Fibroblast of skin of scalp (primary cell): ENCODE results near the gene S1PR4.
"Not testable (repeated sequence)": the region's sequence is repeated elsewhere in the genome, so short reads cannot be mapped to it uniquely, and the experiment has no call there.

Source experiments
- DNase-seq: peaks from one replicate; pipeline ENCODE4 v3.0.0-alpha.2; 2013

Gene S1PR4

DNA sequence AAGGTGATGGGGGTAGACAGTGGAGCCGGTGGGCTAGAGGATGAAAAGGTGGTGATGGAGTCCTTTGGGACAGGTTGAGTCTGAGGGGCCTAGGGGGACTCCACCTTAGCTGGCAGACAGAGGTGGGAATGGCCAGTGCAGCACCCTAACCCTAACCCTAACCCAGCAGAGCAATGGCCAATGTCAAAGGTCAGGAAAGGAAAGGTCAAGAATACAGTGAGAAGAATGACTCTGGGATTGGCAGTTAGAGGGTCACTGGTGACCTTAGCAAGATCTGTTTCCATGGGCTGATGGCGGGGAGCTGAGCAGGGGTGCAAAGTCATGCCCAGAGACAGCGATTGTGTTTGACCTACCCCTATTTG is 26.2 kb upstream of the S1PR4 start:
- no peak for DNase-seq

DNA sequence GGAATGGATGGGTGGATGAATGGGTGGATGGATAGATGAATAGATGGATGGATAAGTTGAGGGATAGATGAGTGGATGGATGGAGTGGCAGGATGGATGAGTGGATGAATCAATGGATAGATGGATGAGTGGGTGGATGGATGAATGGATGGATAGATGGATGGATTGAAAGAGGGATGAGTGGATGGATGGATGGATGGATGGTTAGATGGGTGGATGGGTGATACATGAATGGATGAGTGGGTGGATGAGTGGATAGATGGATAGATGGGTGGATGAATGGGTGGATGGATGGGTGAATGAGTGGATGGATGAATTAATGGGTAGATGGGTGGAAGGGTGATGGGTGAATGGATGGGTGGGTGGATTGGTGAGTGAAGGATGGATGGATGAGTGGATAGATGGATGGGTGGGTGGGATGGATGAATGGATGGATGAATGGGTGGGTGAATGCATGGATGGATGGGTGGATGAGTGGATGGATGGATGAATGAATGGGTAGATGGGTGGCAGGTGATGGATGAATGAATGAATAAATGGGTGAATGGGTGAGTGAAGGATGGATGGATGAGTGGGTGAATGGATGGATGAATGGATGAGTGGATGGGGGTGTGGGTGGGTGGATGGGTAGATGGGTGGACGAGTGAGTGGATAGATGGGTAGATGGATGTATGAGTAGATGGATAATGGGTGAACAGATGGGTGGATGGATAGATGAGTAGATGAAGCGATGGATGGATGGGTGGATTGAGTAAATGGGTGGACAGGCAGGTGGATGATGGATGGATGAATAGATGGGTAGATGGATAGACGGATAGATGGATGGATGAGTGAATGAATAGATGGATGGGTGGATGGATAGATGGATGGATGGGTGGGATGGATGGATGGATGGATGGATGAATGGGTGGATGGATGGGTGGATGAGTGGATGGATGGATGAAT is 25.0 kb upstream of the S1PR4 start:
- DNase-seq, result no peak

DNA sequence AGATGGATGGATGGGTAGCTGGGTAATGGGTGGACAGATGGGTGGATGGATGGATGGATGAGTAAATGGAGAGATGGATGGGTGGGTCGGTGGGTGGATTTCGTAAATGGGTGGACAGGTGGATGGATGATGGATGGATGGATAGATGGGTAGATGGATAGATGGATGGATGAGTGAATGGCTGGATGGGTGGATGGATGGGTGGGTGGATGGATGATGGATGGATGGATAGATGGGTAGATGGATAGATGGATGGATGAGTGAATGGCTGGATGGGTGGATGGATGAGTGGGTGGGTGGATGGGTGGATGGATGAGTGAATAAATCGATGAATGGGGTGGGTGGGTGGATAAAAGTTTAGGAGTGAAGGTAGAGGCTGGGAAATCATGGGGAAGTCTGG is 24.1 kb upstream of the S1PR4 start:
- not testable (repeated sequence) for DNase-seq

DNA sequence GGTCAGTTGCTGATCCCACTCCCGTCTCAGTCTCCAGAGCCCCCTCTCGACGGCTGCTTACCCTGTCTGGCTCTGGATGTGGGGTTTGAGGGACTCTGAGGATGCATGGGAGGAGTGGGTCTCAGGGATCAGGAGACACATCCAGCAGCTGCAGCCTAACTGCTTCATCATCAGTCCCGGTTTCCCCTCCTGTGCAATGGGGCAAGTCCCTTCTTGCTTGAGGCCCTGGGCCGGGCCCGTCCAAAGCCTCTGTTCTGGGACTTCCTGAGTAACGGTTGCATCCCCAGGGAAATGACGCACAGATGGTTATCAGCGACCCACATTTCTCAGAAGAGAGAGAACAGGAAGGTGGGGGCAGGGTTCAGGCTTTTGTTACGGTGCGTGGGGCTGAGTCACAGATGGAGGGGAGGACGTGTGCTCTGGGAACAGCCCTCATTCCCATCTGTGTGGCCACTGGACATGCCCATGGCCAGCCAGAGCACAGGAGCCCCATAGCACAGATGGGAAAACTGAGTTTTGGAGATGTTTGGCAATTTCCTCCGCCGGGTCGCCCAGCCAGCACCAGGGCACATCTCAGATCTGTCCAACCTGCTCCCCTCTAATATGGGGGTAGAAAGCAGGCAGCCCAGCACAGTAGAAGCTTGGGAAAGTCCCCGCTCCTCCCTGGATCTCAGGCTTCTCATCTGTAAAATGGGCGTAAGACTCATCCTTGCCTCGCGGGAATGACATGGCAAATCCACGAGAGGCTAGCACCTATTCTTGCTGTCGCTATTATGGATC is 23.4 kb upstream of the S1PR4 start:
- peak; percentile 97 for DNase-seq

DNA sequence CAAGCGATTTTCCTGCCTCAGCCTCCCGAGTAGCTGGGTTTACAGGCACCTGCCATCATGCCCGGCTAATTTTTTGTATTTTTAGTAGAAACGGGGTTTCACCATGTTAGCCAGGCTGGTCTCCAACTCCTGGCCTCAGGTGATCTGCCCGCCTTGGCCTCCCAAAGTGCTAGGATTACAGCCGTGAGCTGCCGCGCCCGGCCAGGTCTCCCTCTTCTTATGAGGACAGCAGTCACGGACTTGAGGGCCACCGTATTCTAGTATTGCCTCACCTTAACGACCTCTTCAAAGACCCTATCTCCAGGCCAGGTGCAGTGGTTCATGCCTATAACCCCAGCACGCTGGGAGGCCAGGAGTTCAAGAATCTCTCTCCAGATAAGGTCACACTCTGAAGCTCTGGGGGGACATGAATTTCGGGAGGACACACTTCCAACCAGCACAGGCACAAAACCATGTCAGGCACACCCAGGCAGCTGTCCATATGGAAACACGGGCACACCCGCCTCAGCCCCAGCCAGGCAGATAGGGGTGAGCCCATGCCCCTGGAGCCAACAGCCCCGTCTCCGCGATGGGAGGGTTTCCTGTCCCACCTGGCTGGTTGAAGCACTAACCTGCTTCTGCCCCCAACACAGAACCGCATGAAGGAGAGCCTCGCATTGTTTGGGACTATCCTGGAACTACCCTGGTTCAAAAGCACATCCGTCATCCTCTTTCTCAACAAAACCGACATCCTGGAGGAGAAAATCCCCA is 21.3 kb upstream of the S1PR4 start:
- no peak for DNase-seq

DNA sequence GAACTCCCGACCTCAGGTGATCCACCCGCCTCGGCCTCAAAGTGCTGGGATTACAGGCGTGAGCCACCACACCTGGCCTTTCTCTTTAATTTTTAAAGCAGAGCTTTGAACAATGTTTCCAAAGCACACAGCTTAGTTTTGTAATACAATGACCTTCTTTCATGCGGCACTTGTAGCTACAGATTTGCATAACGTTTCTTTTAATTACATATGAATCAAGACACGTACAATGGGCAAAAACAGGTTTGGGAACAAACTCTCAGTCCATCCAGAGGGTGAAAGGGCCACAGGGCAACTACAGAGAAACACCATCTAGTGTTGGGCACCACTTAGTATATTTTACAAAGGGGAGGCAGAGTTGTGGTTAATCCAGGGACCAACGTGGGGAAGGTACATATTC is 19.0 kb upstream of the S1PR4 start:
- no peak for DNase-seq

DNA sequence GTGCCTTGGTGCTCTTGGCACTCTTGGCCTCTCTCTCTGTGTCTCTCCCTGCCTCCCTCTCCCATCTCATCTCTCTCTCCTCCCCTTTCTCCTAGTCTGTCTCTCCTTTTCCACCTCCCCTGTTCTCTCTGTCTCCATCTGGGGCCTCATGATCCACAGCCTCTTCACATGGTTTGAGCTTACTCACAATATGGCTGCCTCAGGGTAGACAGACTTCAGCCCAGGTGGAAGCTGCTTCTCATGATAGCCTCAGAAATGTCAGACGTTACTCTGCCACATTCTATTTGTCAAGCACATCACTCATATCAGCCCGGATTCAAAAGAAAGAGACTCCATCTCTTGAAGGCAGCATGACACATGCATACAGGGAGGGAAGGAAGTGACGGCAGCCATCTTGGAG is 18.4 kb upstream of the S1PR4 start:
- DNase-seq, result no peak

DNA sequence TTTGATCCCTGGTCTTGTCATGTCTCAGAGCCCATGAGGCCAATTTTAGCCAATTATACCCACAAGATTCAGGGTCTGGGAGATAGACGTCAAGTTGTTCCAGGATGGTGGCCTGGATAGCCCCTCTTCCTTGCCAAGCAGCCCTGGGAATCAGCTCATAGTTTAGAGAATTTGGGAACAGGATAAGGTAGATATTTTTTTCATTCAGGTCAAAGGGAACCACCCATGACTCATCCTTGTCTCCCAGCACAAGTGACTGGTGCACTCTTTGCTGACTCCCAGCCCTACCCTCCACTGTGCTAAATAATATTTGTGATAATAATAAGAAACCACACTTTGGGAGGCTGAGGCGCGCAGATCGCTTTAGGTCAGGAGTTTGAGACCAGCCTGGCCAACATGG is 17.1 kb upstream of the S1PR4 start:
- no peak for DNase-seq

DNA sequence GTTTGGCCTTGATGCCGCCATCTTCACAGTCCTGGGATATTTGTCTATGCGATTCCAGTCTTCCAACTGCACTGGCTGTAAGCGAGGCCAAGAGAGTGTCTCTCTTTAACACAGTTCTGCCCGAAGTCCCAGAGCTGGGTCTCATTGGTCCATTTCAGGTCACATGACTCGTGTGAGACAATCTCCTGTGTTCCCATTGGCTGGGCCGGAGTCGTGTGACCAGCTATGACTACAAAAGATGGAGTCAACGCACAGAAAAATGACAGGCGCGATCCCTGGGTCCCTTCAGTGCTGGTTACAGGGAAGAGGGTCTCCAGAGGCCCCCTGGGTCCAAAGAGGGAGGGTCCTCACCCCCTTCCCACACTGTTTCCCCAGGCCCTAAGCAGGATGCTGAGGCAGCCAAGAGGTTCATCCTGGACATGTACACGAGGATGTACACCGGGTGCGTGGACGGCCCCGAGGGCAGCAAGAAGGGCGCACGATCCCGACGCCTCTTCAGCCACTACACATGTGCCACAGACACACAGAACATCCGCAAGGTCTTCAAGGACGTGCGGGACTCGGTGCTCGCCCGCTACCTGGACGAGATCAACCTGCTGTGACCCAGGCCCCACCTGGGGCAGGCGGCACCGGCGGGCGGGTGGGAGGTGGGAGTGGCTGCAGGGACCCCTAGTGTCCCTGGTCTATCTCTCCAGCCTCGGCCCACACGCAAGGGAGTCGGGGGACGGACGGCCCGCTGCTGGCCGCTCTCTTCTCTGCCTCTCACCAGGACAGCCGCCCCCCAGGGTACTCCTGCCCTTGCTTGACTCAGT is 15.9 kb upstream of the S1PR4 start:
- DNase-seq, result peak; percentile 12

DNA sequence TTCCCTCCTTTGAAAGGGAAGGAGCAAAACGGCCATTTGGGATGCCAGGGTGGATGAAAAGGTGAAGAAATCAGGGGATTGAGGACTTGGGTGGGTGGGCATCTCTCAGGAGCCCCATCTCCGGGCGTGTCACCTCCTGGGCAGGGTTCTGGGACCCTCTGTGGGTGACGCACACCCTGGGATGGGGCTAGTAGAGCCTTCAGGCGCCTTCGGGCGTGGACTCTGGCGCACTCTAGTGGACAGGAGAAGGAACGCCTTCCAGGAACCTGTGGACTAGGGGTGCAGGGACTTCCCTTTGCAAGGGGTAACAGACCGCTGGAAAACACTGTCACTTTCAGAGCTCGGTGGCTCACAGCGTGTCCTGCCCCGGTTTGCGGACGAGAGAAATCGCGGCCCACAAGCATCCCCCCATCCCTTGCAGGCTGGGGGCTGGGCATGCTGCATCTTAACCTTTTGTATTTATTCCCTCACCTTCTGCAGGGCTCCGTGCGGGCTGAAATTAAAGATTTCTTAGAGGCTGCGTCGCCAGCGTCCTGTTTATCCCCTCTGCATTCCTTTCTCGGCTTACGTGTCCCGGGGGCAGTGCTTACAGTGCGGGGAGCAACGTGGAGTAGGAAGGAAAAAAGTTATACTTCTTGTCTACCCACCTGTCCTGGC is 15.2 kb upstream of the S1PR4 start:
- DNase-seq, result peak; percentile 53

DNA sequence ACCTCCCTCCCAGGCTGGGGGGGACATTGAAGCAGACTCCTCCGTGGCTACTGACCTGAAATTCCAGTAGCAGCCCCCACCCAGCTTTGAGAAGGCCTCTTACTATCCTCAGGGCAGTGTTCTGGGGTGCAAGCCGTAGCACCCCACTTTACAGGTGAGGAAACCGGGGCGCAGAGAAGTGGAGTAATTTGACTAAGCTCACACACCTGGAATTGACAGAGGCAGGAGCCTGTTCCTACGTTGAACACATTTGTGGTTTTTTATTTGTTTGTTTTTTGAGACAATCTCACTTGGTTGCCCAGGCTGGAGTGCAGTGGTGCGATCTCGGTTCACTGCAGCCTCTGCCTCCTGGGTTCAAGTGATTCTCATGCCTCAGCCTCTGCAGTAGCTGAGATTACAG is 14.6 kb upstream of the S1PR4 start:
- no peak for DNase-seq

DNA sequence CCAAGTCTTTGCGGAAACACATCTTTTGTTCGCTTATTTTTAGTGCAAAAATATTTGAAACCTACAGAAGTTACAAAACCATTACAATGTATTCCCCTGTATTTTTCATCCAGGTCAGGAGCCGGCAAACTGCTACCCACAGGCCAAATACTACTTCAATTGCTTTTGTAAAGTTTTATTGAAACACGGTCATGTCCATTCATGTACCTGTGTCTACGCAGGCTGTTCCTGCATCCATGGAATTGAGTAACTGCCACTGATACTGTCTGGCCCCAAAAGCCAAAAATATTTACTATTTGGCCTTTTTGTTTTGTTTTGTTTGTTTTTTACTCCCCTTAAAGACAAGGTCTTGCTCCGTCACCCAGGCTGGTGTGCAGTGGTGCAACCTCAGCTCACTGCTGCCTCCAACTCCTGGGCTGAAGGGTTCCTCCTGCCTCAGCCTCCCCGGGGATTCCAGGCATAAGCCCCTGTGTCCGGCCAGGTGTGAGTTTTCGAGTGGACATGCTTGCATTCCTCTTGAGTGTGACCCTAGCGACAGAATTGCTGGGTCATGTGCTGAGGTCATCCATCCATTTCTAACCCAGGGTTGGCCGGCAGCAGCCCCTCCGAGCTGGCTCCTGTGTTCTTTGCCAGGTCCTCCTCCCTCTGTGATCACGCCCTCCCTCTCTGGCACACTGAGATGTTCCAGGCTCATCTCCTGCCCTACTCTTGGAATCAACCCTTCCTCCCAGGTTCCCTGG is 10.9 kb upstream of the S1PR4 start:
- DNase-seq, result no peak

DNA sequence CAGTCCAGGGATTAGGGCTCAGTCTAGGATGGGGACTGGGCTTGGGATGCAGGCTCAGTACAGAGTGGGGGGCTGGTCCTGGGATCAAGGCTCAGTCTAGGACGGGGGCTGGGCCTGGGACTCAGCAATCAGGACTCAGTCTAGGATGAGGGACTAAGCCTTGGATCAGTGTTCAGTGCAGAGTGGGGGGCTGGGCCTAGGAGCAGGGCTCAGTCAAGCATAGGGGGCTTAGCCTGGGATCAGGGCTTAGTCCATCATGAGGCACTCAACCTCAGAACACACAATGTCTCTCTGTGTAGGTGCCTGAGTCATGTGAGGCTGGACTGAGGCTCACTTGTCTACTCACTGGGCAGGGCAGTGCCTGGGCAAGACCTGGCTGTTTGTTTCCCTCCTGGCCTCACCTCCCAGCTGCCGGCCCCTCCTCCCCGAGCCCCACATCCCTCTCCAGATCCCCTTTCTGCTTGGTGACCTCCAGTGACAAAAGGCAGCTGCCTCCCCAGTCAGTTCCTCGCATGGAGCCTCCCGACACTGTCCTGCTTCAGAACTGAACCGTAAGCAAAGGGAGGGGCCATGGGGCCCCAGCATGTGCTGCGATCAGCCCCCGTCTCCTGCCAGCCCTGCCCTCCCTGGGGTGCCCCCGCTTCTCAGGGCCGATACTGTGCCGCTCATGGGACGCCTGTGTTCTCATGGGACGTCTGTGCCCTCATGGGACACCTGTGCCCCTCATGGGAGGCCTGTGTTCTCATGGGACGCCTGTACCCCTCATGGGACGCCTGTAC is 6.5 kb upstream of the S1PR4 start:
- DNase-seq, result no peak

DNA sequence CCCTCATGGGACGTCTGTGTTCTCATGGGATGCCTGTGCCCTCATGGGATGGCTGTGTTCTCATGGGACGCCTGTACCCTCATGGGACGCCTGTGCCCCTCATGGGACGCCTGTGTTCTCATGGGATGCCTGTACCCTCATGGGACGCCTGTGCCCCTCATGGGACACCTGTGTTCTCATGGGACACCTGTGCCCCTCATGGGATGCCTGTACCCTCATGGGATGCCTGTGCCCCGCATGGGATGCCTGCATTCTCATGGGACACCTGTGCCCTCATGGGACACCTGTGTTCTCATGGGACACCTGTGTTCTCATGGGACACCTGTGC is 5.9 kb upstream of the S1PR4 start:
- not testable (repeated sequence) for DNase-seq

DNA sequence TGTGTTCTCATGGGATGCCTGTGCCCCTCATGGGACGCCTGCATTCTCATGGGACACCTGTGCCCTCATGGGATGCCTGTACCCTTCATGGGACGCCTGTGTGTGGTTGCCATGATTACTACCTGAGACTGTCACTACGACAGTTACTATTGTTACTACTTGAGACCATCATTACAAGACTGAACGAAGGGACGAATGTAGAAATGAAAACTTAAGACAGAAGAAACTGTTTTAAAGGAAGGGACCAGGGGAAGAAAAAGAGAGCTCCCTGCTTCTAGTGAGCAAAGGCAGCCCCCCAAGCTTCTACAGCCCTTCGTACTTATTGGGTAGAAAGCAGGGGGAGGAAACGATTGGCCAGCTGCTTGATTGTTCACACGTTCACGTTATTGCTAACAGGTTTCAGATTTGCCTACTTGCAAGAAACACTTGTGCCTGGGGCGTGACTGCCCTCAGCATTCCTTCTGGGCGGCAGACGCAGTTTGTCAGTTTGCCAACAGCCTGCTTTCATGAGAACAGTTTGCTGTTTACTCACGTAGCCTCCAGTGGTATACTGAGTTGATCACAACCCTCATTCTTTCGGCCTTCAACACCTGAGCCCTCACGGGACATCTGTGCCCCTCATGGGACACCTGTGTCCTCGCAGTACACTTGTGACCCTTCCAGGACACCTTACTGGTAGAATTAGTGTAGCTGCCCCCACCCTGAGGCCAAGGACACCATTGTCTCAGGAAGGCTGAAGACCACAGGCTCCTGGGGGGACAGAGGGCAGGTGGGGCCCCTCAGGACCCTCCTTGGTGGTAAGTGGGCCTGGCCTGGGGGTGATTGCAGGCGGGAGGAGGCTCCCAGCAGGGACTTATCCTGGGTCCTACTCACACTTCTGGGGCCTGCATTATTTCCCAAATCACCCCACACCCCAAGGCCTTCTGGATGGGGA is 2.5 kb upstream of the S1PR4 start:
- peak; percentile 60 for DNase-seq

DNA sequence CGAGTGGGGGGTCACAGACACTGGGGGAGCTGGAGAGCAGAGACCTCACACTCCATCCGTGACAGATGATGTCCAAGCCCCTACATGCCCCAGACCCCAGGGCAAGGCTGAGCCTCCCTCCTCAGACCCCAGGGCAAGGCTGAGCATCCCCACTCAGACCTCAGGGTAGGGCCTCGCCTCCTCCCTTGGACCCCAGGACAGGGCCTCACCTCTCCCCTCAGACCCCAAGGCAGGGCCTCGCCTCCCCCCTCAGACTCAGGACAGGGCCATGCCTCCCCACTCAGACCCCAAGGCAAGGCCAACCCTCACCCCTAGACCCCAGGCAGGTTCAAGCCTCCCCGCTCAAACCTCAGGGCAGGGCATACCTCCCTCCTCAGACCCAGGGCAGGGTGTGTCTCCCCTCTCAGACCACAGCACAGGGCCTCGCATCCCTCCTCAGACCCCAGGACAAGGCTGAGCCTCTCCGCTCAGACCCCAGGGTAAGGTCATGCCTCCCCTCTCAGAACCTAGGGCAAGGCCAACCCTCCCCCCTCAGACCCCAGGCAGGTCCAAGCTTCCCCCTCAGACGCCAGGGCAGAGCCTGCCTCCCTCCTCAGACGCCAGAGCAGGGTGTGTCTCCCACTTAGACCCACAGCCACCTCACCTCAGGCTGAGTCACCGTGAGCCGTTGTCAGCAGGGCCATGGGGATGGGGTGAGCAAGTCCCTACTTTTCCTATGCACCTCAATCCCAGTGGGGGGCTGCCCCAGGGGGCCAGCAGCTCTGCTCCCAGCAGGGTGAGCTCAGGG is 1.7 kb upstream of the S1PR4 start:
- peak; percentile 22 for DNase-seq

DNA sequence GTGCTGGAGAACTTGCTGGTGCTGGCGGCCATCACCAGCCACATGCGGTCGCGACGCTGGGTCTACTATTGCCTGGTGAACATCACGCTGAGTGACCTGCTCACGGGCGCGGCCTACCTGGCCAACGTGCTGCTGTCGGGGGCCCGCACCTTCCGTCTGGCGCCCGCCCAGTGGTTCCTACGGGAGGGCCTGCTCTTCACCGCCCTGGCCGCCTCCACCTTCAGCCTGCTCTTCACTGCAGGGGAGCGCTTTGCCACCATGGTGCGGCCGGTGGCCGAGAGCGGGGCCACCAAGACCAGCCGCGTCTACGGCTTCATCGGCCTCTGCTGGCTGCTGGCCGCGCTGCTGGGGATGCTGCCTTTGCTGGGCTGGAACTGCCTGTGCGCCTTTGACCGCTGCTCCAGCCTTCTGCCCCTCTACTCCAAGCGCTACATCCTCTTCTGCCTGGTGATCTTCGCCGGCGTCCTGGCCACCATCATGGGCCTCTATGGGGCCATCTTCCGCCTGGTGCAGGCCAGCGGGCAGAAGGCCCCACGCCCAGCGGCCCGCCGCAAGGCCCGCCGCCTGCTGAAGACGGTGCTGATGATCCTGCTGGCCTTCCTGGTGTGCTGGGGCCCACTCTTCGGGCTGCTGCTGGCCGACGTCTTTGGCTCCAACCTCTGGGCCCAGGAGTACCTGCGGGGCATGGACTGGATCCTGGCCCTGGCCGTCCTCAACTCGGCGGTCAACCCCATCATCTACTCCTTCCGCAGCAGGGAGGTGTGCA is 587 bp downstream of the S1PR4 start:
- DNase-seq, result no peak
